ENCODE measurements around the gene LAMC3. TPM values are rescaled to one million over a fixed set of nuclear protein-coding genes. Genes with fewer than 3 reads are reported as not detected.

LAMC3 gene
- total RNA-seq, 4 donors from 2014 or later: under 0.01 to 0.78 (median 0.50) TPM; not detected in 1

GRCh38 chr9:130996676-130997394 is 12.1 kb upstream of the LAMC3 start:
- Histone ChIP-seq H3K9me3 (no peaks in the 10 kb centered on the region), H3K36me3 (no peaks in the 10 kb centered on the region), H3K4me3 (no peak overlapping the region), H3K27ac (no peak overlapping the region), H3K27me3 (peaks cover 73% of the 10 kb centered on the region), H3K4me1 (peaks cover 0 to 8% (median 0%) of the 10 kb centered on the region in 3 donors)
- WGBS, 2 donors (ENCODE audit: low coverage in 1 of 2): 63 to 76% methylated on average over 7 of the region's 14 CpGs
- no peak for ATAC-seq
- TF ChIP-seq POLR2AphosphoS5 (IDR thresholded peaks at IDR 0.05): no peak
- no peak for TF ChIP-seq POLR2A (IDR thresholded peaks at IDR 0.05)
- TF ChIP-seq, protein P1, sequence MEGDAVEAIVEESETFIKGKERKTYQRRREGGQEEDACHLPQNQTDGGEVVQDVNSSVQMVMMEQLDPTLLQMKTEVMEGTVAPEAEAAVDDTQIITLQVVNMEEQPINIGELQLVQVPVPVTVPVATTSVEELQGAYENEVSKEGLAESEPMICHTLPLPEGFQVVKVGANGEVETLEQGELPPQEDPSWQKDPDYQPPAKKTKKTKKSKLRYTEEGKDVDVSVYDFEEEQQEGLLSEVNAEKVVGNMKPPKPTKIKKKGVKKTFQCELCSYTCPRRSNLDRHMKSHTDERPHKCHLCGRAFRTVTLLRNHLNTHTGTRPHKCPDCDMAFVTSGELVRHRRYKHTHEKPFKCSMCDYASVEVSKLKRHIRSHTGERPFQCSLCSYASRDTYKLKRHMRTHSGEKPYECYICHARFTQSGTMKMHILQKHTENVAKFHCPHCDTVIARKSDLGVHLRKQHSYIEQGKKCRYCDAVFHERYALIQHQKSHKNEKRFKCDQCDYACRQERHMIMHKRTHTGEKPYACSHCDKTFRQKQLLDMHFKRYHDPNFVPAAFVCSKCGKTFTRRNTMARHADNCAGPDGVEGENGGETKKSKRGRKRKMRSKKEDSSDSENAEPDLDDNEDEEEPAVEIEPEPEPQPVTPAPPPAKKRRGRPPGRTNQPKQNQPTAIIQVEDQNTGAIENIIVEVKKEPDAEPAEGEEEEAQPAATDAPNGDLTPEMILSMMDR (IDR thresholded peaks at IDR 0.05): no peak
- TF ChIP-seq EP300 (IDR thresholded peaks at IDR 0.05): no peak

DNA sequence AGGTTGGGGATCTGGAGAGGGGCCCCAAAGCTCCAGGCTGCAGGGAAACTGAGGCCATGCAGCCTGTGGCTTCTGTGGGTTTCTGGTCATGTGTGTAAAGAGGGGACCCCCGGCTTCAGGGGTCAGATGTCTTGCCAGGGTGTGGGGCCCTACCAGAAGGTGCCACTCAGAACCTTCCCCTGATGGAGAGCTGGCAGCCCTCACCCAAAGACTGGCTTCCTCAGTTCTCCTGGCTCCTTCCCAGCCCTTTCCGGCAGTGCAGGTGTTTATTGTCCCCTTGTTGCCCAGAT is 11.6 kb upstream of the LAMC3 start:
- no peak for TF ChIP-seq POLR2A (IDR thresholded peaks at IDR 0.05)
- no peak for TF ChIP-seq EP300 (IDR thresholded peaks at IDR 0.05)
- TF ChIP-seq POLR2AphosphoS5 (IDR thresholded peaks at IDR 0.05): no peak
- TF ChIP-seq, protein P1 (IDR thresholded peaks at IDR 0.05): no peak
- Histone ChIP-seq H3K27me3 (peaks cover 78% of the 10 kb centered on the region), H3K9me3 (no peaks in the 10 kb centered on the region), H3K4me3 (no peak overlapping the region), H3K4me1 (peaks cover 0 to 8% (median 0%) of the 10 kb centered on the region in 3 donors), H3K27ac (no peak overlapping the region), H3K36me3 (no peaks in the 10 kb centered on the region)
- ATAC-seq: no peak
- 40 to 67% methylated on average over 1 of the region's 2 CpGs for WGBS, 2 donors (ENCODE audit: low coverage in 1 of 2)

DNA sequence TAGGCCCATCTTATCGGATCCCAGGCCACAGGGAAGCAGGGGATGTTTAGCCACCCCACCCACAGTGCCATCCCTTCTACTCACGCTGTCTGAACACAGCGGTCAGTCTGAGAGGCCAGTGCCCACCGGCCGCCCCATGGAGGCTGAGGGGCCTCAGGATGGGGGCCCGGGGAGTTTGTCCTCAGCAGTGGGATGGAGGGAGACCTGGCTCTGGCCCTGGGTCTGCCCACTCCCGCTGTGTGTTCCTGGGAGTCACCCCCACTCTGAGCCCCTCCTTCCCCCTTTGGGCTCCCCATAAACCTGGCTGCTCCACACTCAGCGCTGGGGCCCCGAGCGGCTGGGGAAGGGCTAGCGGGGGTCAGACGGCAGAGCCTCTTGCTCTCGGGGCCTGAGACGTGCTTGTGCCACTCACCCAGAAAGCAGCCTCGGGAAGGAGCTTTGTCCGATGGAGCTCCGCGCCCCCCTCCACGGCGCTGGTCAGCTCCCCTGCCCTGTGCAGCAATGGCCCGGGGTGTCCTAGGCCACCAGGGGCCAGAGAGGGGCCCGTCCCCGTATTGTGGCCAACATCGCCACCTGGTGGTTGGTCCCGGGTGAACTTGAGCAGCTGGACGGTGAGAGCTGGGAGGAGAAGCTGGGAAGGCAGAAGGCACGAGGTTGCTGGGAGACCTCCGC is 10.9 kb upstream of the LAMC3 start:
- peaks cover 78% of the 10 kb centered on the region for H3K27me3 ChIP-seq
- 0% methylated on average over 4 of the region's 28 CpGs; no CpG with 5 or more reads in 1 of the 2 donors for WGBS, 2 donors (ENCODE audit: low coverage in 1 of 2)

GRCh38 chr9:130998597-130999244 is 10.3 kb upstream of the LAMC3 start:
- H3K9me3 ChIP-seq: no peaks in the 10 kb centered on the region
- no peak overlapping the region for H3K27ac ChIP-seq
- H3K4me3 ChIP-seq: no peak overlapping the region
- no peak for ATAC-seq
- no peaks in the 10 kb centered on the region for H3K36me3 ChIP-seq
- 44 to 71% methylated on average over 6 to 9 of the region's 22 CpGs for WGBS, 2 donors (ENCODE audit: low coverage in 1 of 2)
- peaks cover 73% of the 10 kb centered on the region for H3K27me3 ChIP-seq
- peaks cover 0 to 8% (median 0%) of the 10 kb centered on the region in 3 donors for H3K4me1 ChIP-seq
- TF ChIP-seq, protein P1 (IDR thresholded peaks at IDR 0.05): no peak

More for the DNA sequence above, 10.9 kb upstream of the LAMC3 start:
- Histone ChIP-seq H3K4me3 (no peak overlapping the region), H3K9me3 (no peaks in the 10 kb centered on the region), H3K36me3 (no peaks in the 10 kb centered on the region), H3K27ac (no peak overlapping the region), H3K4me1 (peaks cover 0 to 8% (median 0%) of the 10 kb centered on the region in 3 donors)
- no peak for TF ChIP-seq POLR2AphosphoS5 (IDR thresholded peaks at IDR 0.05)
- TF ChIP-seq, protein P1 (IDR thresholded peaks at IDR 0.05): peak in 3 of 4 experiments; percentile 59 to 67 (median 60)
- ATAC-seq: no peak
